ENCODE measurements around the gene PIAS2. TPM values are rescaled to one million over a fixed set of nuclear protein-coding genes. Genes with fewer than 3 reads are reported as not detected.

The PIAS2 gene
- total RNA-seq, 1 experiment from 2014 or later = 16.9 TPM

DNA sequence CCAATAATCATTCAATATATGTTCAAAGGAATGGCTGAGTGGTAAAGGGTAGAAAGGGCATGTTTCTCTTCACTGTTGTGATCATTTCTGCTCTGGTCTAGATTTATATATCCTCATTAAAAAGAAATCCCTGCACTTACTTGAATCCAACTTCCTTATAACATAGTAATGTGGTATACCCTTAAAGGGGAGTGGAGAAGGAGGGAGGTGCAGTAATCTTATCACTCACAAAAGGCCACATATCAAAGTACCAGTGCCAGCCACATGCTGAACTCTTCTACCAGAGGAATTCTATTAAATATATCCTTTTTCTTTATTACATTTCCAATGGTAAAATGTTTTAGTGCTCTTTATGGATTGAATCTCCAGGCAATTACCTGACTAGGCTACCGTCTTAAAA is 3.3 kb upstream of the PIAS2 start:
- no peak overlapping the region for H3K4me3 ChIP-seq
- H3K4me1 ChIP-seq (replicated peaks) = peaks cover 14% of the 10 kb centered on the region
- peaks cover 6% of the 10 kb centered on the region; the same call in 1 of the 2 replicates for H3K9me3 ChIP-seq (replicated peaks)
- H3K36me3 ChIP-seq = peaks cover 6% of the 10 kb centered on the region
- H3K27ac ChIP-seq = no peak overlapping the region
- no peaks in the 10 kb centered on the region for H3K27me3 ChIP-seq (replicated peaks)
- DNase-seq (ENCODE audit: low read depth in 1 of 2, low spot score in 2 of 2) = no peak

GRCh38 chr18:46920067-46920466 is 2.8 kb upstream of the PIAS2 start:
- Histone ChIP-seq H3K4me3 (no peak overlapping the region), H3K4me1 (replicated peaks) (peaks cover 14% of the 10 kb centered on the region), H3K27ac (no peak overlapping the region), H3K36me3 (peaks cover 6% of the 10 kb centered on the region), H3K27me3 (replicated peaks) (no peaks in the 10 kb centered on the region), H3K9me3 (replicated peaks) (peaks cover 6% of the 10 kb centered on the region; the same call in 1 of the 2 replicates)
- no peak for DNase-seq (ENCODE audit: low read depth in 1 of 2, low spot score in 2 of 2)

- no peaks in the 10 kb centered on the region for H3K27me3 ChIP-seq (replicated peaks)
- H3K4me1 ChIP-seq (replicated peaks) = peaks cover 14% of the 10 kb centered on the region
- H3K36me3 ChIP-seq = peaks cover 6% of the 10 kb centered on the region
- H3K4me3 ChIP-seq = peak overlapping the region; percentile 98
- H3K9me3 ChIP-seq (replicated peaks) = peaks cover 6% of the 10 kb centered on the region; the same call in 1 of the 2 replicates
- peak overlapping the region; percentile 63; the same call in 1 of the 2 replicates for H3K27ac ChIP-seq
- no peak for DNase-seq (ENCODE audit: low read depth in 1 of 2, low spot score in 2 of 2)
These were observed 695 bp upstream of the PIAS2 start for GRCh38 chr18:46917803-46918600.

- peak in 1 of 2 experiments; percentile 21 for DNase-seq (ENCODE audit: low read depth in 1 of 2, low spot score in 2 of 2)
- Histone ChIP-seq H3K4me3 (peak overlapping the region; percentile 98), H3K36me3 (peaks cover 6% of the 10 kb centered on the region), H3K4me1 (replicated peaks) (peaks cover 14% of the 10 kb centered on the region), H3K27me3 (replicated peaks) (no peaks in the 10 kb centered on the region), H3K9me3 (replicated peaks) (peaks cover 6% of the 10 kb centered on the region; the same call in 1 of the 2 replicates), H3K27ac (no peak overlapping the region)
These were observed 678 bp downstream of the PIAS2 start for GRCh38 chr18:46916551-46917107.

DNA sequence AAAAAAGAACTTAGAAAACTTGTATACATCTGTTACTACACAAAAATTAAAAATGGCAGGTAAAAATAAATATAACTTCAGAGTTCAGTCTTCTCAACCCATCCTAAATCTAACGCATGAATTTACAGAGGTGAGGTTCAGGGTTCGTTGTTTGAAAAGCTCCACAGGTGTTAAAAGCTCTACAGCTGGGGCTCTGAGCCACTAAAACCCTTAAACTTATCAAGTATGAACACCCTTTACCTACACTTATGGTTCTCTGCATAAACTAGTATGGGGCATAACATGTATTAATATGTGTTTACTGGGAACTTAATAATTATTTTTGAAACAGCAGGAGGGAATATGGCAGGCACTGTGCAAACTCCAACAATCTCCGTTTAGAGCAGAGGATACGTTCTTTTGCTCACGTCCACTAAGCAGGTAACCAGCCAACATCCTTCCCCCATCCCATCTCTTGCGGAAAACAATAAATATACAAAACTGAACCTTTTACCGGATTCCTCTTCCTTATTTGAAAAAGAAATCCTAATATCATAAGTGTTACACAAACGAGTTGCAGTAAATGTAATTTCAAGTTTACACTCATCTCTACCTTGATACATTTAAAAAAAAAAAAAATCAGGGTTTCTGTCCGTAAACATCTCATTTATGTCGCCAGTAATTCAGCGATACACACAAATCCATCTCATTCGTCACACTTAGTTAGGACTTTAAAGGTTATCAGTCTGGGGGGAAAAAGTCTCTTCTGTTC is 1.3 kb downstream of the PIAS2 start:
- peaks cover 6% of the 10 kb centered on the region for H3K36me3 ChIP-seq
- peaks cover 14% of the 10 kb centered on the region for H3K4me1 ChIP-seq (replicated peaks)
- H3K4me3 ChIP-seq = peak overlapping the region; percentile 98
- no peaks in the 10 kb centered on the region for H3K27me3 ChIP-seq (replicated peaks)
- H3K9me3 ChIP-seq (replicated peaks) = peaks cover 6% of the 10 kb centered on the region; the same call in 1 of the 2 replicates
- no peak for DNase-seq (ENCODE audit: low read depth in 1 of 2, low spot score in 2 of 2)
- no peak overlapping the region for H3K27ac ChIP-seq

DNA sequence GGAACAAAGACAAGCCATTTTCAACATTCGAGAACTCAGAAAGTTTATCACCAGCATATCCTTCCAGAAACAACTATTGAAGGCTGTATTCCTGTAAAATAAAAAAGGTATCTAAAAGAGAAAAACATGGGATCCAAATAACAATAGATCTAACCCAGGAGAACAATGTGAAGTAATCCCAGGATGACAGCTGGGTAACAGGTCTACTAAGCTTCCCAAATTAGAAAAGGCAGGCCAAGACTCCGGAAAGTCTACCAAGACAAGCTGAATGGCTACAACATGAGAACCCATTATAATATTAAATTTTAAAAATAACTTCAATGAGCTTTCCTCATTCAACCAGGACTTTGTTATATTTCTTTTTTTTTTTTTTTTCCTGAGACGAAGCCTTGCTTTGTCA is 6.5 kb downstream of the PIAS2 start:
- no peaks in the 10 kb centered on the region for H3K4me1 ChIP-seq (replicated peaks)
- H3K27me3 ChIP-seq (replicated peaks) = no peaks in the 10 kb centered on the region
- no peaks in the 10 kb centered on the region for H3K36me3 ChIP-seq
- H3K27ac ChIP-seq = no peak overlapping the region
- DNase-seq (ENCODE audit: low read depth in 1 of 2, low spot score in 2 of 2) = no peak
- H3K4me3 ChIP-seq = no peak overlapping the region
- no peaks in the 10 kb centered on the region for H3K9me3 ChIP-seq (replicated peaks)

- Histone ChIP-seq H3K27me3 (replicated peaks) (no peaks in the 10 kb centered on the region), H3K4me1 (replicated peaks) (no peaks in the 10 kb centered on the region), H3K27ac (no peak overlapping the region), H3K9me3 (replicated peaks) (no peaks in the 10 kb centered on the region), H3K36me3 (no peaks in the 10 kb centered on the region), H3K4me3 (no peak overlapping the region)
- no peak for DNase-seq (ENCODE audit: low read depth in 1 of 2, low spot score in 2 of 2)
These were observed 7.8 kb downstream of the PIAS2 start for GRCh38 chr18:46909497-46909896.

DNA sequence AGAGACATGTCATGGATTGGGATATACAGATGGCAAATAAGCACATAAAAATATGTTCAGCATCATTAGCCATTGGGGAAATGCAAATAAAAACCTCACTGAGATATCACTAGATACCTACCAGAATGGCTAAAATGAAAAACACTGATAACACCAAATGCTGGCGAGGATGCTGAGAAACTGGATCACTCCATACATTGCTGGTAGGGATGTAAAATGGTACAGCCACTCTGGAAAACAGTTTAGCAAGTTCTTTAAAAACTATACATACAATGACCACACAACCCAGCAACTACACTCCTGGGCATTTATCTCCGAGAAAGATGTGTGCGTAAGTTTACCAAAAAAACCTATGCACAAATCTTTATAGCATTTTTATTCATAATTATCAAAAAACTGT is 13.9 kb downstream of the PIAS2 start:
- Histone ChIP-seq H3K27ac (no peak overlapping the region), H3K4me1 (replicated peaks) (no peaks in the 10 kb centered on the region), H3K27me3 (replicated peaks) (no peaks in the 10 kb centered on the region), H3K4me3 (no peak overlapping the region), H3K9me3 (replicated peaks) (no peaks in the 10 kb centered on the region), H3K36me3 (no peaks in the 10 kb centered on the region)
- DNase-seq (ENCODE audit: low read depth in 1 of 2, low spot score in 2 of 2) = no peak

DNA sequence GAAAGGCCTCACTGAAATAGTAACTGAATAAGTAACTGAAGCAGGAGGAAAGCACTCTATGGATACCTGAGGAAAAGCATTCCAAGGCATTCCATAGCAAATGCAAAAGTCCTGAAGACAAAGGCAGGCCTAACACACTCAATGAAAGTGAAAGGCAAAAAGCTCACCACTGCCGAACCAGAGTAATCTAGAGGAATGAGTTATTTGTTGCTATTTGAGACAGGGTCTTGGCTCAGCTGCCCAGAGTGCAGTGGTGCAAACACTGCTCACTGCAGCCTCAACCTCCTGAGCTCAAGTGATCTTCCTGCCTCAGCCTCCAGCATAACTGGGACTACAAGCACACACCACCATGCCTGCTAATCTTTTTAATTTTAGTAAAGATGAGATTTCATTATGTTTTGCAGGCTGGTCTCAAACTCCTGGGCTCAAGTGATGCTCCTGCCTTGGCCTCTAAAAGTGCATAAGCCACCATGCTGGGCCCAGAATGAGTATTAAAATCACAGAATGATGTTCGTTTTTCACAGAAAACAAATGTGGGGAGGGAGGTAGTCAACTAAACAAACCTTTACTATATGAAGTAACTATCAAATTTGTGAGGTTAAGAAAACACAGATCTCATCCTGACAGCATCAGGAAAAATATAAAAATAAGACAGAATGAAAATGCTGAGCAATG is 17.9 kb downstream of the PIAS2 start:
- no peaks in the 10 kb centered on the region for H3K27me3 ChIP-seq (replicated peaks)
- H3K36me3 ChIP-seq = no peaks in the 10 kb centered on the region

GRCh38 chr18:46894124-46894523 is 23.2 kb downstream of the PIAS2 start:
- Histone ChIP-seq H3K4me1 (replicated peaks) (no peaks in the 10 kb centered on the region), H3K36me3 (peaks cover 16% of the 10 kb centered on the region), H3K27ac (no peak overlapping the region), H3K27me3 (replicated peaks) (no peaks in the 10 kb centered on the region), H3K4me3 (no peak overlapping the region), H3K9me3 (replicated peaks) (peaks cover 6% of the 10 kb centered on the region; the same call in 1 of the 2 replicates)
- DNase-seq (ENCODE audit: low read depth in 1 of 2, low spot score in 2 of 2) = no peak

More for the DNA sequence above, 17.9 kb downstream of the PIAS2 start:
- no peaks in the 10 kb centered on the region for H3K4me1 ChIP-seq (replicated peaks)
- DNase-seq (ENCODE audit: low read depth in 1 of 2, low spot score in 2 of 2) = no peak
- H3K9me3 ChIP-seq (replicated peaks) = no peaks in the 10 kb centered on the region
- H3K4me3 ChIP-seq = no peak overlapping the region
- no peak overlapping the region for H3K27ac ChIP-seq

DNA sequence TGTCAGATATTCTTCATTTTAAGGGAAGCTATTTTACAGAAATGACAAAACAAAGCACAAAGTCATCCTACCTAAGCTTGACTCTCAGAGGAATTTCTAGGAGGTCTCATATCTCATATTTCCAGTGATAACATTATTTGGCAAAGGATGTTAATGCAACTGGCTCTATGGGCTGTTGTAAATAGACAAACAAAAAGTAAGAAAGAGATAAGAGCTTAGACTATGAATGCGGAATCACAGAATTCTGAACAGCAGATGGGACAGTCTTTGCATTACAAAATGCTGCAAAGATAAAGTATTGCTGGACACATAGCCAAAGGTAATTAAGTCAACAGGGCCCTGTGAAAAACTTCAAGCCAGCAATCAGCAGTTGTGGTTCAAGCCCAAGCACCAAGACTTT is 23.9 kb downstream of the PIAS2 start:
- no peaks in the 10 kb centered on the region for H3K4me1 ChIP-seq (replicated peaks)

DNA sequence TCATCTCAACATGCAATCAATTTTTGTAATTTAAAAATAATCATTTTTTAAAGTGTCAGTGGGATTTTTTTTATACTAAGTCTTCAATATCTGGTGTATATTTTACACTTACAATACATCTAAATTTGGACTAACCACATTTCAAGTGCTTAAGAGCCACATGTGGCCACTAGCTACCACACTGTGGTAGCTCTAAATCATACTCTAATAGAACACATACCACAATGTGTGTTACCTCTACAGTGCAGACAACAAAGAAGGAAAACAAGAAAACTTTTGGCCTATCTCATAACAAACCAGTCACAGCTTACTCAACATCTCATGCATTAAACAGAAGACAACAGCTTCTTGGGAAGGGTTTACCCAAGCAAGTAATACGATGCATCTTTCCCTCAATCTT is 24.5 kb downstream of the PIAS2 start:
- DNase-seq (ENCODE audit: low read depth in 1 of 2, low spot score in 2 of 2) = no peak
- no peak overlapping the region for H3K4me3 ChIP-seq

More for the DNA sequence above, 23.9 kb downstream of the PIAS2 start:
- H3K36me3 ChIP-seq = peaks cover 23% of the 10 kb centered on the region
- H3K27me3 ChIP-seq (replicated peaks) = no peaks in the 10 kb centered on the region
- H3K4me3 ChIP-seq = no peak overlapping the region
- DNase-seq (ENCODE audit: low read depth in 1 of 2, low spot score in 2 of 2) = no peak
- H3K27ac ChIP-seq = no peak overlapping the region
- H3K9me3 ChIP-seq (replicated peaks) = peaks cover 12% of the 10 kb centered on the region; the same call in 1 of the 2 replicates

DNA sequence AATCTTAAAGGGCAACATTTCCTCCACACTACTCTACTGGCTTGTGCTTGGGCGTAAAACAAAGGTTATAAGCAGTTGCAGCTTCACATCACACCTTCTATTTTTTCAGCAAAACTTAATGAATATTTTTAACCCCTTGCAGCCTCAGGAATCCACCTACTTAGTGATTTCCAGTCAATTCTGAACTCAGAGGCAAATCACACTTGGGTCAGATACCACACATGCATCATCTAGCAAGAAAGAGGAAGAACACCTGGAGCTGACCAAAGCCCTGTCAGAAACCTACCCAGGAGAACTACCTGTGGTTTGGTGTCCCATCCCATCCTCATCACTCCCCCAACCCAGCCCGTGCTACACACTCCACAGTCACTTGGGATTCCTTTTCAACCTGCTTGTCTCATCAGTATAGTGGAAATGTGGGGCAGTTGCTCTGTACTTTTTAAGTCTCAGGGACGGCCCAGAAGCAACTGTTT is 25.5 kb downstream of the PIAS2 start:
- H3K27ac ChIP-seq = no peak overlapping the region
- H3K4me1 ChIP-seq (replicated peaks) = no peaks in the 10 kb centered on the region
- no peak overlapping the region for H3K4me3 ChIP-seq
- DNase-seq (ENCODE audit: low read depth in 1 of 2, low spot score in 2 of 2) = no peak
- no peaks in the 10 kb centered on the region for H3K27me3 ChIP-seq (replicated peaks)
- H3K9me3 ChIP-seq (replicated peaks) = peaks cover 13% of the 10 kb centered on the region; the same call in 1 of the 2 replicates
- peaks cover 25% of the 10 kb centered on the region for H3K36me3 ChIP-seq

More for the DNA sequence above, 24.5 kb downstream of the PIAS2 start:
- Histone ChIP-seq H3K36me3 (peaks cover 25% of the 10 kb centered on the region), H3K9me3 (replicated peaks) (peaks cover 13% of the 10 kb centered on the region; the same call in 1 of the 2 replicates), H3K27me3 (replicated peaks) (no peaks in the 10 kb centered on the region), H3K27ac (no peak overlapping the region), H3K4me1 (replicated peaks) (no peaks in the 10 kb centered on the region)

All from SJSA1 (cell line).